Putamen (tissue), 1 donor: Measurements from ENCODE around the gene MRC2.
A peak's percentile ranks its signal among the peaks of the same experiment; 100 is the strongest.

Experiments used
- DNase-seq: peaks from one replicate; pipeline ENCODE4 v3.0.0-alpha.2; 2016; ENCODE audit warnings: low spot score

Gene MRC2

DNA sequence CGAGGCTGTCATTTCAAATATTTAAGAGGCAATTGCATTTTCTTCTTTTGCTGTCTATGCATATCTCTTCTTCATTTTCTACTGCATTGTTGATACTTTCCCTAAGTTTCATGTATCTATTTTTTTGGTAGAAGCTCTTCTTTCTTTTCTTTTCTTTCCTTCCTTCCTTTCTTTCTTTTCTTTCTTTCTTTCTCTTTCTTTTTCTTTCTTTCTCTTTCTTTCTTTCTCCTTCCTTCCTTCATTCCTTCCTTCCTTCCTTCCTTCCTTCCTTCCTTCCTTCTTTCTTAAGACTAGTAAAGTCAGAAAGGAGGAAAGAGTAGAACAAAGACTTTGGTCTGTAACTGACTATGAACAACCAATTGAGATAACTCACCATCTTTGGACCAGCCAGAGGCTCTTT is 33.9 kb downstream of the MRC2 start:
- no peak for DNase-seq

DNA sequence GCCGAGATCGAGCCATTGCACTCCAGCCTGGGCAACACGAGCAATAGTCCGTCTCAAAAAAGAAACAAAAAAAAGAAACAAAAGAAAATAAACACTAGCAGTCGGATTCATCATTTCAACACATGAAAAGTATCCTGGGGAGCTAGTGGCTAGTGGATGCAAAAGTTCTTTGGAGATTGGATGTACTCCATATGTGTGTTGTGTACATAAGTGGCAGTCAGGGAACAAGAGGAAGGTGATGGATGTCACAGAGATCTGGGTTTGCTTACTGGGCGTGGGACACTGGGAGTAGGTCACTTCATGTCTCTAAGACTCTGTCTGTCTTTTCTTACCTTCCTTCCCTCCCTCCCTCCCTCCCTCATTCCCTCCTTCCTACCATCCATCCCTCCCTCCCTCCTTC is 35.4 kb downstream of the MRC2 start:
- no peak for DNase-seq

DNA sequence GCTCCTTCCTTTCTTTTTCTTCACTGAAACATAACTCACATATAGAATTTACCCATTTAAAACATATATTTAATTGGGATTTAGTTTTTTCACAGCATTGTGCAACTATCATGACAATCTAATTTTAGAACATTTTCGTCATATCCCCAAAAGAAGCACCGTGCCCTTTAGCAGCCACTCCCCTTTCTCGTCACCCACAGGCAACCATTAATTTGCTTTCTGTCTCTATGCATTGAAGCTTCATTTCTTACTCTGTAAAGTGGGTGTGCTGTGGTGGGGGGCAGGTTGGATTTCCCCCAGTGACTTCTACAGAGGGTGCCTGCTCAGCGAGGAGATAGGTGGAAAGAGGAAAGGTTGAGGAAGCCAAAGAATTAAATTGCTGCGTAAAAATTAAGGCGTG is 35.8 kb downstream of the MRC2 start:
- DNase-seq: no peak

DNA sequence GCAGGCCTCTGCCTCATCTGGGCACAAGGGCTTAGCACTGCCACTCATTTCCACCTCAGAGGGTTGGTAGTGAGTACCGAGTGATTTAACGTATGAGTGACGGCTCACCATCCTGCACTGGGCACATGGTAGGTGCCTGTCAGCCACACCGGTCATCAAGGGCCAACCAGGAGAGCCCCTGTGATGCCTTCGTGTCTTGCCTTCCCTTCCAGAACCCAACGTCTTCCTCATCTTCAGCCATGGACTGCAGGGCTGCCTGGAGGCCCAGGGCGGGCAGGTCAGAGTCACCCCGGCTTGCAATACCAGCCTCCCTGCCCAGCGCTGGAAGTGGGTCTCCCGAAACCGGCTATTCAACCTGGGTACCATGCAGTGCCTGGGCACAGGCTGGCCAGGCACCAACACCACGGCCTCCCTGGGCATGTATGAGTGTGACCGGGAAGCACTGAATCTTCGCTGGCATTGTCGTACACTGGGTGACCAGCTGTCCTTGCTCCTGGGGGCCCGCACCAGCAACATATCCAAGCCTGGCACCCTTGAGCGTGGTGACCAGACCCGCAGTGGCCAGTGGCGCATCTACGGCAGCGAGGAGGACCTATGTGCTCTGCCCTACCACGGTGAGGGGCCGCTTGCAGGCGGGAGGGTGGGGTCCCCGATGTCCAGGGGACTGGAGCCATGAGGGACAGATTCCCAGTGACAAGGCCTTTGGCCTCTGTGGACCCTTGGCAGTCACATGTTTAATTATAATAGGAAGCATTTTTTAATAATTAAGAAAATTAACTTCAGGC is 37.1 kb downstream of the MRC2 start:
- DNase-seq: no peak

DNA sequence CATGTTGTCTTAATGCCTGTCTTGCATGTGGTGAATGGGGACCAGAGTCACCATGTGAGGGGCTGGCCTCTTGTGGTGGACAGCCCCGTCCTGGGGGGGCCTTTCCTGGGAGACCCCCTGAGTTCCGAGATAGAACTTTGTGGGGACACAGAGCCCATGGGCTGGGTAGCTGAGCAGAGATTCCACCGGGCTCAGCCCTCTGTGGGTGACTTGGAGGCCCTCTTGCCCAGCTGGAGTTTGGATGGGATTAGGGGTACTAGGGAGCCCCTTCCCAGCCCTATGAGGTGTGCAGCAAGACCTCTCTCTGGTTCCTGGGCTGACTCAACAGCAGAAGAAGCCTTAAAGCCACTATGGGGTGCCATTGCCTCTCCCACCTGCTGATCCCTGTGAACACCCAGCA is 38.1 kb downstream of the MRC2 start:
- DNase-seq: no peak

DNA sequence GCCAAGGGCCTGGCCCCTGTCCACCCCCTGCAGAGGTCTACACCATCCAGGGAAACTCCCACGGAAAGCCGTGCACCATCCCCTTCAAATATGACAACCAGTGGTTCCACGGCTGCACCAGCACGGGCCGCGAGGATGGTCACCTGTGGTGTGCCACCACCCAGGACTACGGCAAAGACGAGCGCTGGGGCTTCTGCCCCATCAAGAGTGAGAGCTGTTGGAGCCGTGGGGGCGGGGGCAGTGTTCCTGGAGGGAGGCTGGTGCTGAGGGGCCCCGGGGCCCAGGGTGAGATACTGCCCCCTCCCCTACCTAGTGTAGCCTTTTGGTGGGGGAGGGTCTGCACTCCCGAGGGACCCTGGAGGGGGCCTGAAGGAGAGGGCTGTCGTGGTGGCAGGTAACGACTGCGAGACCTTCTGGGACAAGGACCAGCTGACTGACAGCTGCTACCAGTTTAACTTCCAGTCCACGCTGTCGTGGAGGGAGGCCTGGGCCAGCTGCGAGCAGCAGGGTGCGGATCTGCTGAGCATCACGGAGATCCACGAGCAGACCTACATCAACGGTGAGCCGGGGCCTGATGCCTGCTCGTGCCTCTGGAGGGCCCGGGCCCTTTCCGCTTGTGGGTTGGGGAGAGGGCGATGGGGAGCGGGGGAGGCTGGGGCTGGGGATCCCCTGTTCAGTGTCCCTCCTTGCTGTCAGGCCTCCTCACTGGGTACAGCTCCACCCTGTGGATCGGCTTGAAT is 38.8 kb downstream of the MRC2 start:
- no peak for DNase-seq

DNA sequence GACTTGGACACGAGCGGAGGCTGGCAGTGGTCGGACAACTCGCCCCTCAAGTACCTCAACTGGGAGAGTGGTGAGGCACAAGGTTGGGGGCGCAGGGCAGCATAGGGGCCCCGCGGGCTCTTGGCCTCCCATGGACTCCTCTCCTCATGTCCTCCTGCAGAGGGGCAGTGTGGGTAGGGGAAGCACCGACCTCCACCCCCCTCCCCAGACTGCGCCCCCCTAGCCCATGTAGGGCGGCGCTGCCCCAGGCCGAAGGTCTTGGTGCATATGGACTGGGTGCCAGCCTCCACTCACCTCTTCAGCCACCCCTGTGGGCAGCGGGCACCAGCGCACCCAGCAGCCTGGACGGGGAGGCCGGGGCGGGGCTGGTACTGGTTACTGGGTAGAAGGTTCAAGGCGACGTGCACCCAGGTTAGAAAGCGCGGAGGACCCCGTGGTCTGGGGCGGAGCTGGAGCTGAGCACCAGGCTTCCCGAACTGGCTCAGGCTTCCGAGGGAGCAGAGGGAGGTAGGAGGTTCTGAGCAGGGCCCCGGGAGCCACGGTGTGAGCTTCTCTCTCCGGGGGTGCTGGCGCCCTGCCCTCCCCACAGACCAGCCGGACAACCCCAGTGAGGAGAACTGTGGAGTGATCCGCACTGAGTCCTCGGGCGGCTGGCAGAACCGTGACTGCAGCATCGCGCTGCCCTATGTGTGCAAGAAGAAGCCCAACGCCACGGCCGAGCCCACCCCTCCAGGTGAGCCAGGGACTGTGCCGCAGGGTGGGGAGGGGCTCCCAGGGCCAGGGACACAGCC is 39.5 kb downstream of the MRC2 start:
- DNase-seq: no peak

DNA sequence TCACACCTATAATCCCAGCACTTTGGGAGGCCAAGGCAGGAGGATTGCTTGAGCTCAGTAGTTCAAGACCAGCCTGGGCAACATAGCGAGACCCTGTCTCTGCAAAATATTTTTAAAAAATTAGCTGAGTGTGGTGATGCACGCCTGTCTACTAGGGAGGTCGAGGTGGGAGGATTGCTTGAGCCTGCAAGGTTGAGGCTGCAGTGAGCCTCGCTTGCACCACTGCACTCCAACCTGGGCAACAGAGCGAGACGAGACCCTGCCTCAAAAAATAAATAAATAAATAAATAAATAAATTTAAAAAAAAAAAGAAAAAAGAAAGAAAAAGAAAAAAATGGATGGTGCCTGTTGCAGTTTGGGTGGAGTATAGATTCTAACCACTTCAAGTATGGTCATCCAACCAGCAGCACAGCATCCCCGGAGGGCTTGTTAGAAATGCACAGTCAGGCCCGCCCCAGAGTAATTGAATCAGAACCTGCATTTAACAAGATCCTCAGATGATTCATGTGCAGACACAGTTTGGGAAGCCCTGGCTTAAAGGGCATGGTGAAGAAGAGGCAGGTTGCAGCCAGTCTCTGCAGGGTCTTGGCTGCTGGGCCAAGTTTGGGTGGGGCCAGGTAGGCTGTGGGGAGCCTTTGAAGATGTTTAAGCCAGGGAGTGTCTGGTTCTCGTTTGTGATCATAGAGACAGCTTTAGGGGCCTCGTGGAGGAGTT is 40.8 kb downstream of the MRC2 start:
- no peak for DNase-seq

DNA sequence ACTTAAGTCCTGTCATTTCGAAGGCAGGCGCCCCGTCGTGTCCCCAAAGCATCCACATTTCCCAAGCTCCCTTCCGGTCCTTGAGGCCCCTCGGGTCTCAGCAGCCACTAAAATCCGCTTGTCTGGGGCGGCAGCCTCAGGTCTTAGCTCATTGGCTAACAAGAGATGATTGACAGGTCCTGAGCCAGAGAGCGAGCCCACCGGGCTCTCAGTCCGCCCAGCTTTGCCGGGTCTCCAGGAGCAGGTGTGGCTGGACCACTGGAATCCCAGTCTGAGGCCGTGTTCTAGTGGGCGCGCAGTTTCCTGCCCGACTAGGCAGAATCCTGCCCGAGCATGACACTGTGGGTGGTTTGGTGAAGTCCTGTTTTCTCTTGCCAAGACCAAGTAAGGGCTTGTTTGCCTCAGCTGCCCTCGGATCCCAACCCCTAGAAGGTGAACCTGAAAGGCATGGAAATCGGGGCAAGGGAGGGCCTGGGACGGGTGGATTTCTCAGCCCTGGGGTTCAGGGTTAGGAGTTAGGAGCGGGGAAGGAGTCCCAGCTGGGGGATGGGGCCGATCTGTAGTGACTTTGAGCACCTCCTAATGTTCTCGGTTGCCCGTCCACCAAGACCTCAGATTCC is 42.8 kb downstream of the MRC2 start:
- no peak for DNase-seq

DNA sequence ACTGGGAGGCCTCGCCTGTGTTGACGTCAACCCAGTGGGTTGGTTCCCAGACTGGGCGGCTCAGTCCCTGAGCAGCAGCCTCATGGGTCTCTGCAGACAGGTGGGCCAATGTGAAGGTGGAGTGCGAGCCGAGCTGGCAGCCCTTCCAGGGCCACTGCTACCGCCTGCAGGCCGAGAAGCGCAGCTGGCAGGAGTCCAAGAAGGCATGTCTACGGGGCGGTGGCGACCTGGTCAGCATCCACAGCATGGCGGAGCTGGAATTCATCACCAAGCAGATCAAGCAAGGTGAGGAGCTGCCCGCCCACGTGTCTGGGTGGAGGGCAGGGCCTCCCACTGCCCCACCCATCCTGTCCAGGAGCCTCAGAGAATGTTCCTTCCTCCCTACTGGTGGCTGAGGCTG is 44.1 kb downstream of the MRC2 start:
- DNase-seq: no peak

DNA sequence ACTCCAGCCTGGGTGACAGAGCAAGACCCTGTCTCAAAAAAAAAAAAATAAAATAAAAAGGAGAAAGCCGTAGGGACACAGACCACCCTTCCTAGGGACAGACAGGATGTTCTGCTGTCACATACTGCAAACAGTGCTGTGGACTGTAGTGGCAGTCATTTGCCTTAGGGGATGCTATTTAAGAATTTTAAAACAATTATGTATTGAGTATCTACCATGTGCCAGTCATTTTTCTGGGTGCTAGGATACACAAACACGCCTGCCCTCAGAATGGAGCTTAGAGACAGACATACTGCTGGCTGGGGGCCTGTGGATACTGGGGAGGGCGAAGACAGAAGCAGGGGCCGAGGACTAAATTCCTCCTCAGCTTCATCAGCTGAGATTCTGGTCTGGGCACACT is 45.5 kb downstream of the MRC2 start:
- DNase-seq: no peak

DNA sequence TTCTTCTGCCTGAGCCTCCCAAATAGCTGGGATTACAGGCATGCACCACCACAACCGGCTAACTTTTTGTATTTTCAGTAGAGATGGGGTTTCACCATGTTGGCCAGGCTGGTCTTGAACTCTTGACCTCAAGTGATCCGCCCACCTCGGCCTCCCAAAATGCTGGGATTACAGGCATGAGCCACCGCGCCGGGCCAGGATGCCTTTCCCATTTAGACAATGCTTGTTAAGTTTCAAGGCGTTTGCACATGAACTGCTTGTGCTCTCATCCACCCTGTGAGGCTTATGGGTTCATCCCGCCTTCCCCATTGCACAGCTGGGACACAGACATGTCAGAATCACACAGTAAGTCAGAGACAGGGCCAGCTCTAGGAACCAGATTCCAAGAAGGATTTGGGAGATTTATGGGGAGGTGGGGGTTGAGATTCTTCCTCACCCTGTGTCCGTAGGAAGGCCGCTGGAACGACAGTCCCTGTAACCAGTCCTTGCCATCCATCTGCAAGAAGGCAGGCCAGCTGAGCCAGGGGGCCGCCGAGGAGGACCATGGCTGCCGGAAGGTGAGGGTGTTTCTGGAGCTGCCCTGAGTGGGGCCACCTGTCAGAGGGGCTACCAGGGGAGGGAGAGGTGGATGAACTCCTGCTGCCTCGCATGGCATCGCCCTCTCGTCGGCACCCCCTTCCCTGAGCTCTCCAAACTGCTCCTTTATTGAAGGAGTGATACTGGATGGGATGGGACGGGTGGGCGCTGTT is 46.3 kb downstream of the MRC2 start:
- DNase-seq: no peak

DNA sequence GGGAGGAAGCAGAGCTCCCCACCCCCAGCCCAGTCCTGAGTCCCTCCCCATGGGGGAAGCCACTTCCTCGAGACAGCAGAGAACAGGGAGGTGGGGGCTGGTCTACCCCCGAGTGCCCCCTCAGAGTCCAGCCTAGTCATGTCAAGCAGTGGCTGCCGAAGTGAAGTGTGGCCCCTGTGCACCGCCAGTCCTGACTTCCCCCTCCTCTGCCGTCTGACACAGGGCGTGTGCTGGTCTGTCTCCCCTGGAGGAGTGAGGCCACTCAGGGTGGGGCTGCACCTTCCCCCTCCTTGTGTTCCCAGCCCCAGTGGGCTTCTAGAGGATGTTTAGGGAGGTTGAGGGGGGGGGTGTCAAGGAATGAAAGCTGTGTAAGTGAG is 46.9 kb downstream of the MRC2 start:
- no peak for DNase-seq

DNA sequence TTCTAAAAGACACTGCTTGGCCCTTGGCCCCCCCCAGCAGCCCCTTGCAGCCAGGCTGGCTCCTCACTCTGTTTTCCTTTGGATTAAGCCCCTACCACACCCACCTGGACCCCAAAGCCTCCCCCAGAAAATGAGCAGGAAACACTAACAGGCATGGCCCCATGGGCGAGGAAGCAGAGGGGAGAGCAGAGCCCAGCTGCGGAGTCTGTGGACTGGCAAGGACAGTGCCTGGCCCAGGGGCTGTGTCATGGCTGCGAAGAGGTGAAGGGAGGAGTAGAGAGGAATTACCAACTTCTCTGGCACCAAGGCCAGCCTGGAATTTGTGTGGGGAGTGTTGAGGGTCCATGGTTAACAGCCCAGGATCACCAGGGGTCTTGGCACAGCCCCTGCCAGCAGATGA is 47.4 kb downstream of the MRC2 start:
- DNase-seq: no peak

DNA sequence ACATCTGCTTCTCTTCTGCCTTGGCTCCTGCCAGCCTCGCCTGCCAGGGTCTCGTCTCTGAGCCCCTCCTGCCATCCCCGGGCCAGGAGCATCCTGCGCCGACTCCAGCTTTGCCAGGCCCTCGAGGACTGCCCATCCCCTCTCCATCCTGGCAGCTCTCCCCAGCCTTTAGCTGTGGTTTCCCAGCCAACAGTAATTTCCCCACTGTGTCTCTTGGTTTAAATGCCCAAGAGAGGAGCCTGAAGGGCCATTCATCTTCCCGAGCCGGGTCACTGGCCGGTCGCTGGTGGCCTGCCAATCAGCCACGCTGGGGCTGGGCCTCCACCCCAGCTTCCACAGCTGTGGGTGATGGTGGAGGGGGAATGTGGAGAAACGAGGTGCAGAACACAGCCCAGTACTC is 47.8 kb downstream of the MRC2 start:
- peak; percentile 67 for DNase-seq

DNA sequence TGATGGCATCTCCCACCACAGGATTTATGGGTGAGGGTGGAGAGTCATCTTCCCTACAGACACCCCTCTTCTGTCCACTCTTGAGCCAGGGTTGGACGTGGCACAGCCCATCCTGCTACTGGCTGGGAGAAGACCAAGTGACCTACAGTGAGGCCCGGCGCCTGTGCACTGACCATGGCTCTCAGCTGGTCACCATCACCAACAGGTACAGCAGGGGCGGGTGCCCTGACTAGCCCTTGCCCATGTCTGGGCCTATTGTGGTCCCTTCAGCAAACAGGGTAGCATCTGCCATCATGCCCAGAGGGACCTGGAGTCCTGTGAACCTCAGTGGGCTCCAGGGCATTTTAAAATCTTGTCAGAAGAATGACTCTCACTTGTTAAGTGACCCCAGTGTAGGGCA is 48.2 kb downstream of the MRC2 start:
- DNase-seq: no peak

DNA sequence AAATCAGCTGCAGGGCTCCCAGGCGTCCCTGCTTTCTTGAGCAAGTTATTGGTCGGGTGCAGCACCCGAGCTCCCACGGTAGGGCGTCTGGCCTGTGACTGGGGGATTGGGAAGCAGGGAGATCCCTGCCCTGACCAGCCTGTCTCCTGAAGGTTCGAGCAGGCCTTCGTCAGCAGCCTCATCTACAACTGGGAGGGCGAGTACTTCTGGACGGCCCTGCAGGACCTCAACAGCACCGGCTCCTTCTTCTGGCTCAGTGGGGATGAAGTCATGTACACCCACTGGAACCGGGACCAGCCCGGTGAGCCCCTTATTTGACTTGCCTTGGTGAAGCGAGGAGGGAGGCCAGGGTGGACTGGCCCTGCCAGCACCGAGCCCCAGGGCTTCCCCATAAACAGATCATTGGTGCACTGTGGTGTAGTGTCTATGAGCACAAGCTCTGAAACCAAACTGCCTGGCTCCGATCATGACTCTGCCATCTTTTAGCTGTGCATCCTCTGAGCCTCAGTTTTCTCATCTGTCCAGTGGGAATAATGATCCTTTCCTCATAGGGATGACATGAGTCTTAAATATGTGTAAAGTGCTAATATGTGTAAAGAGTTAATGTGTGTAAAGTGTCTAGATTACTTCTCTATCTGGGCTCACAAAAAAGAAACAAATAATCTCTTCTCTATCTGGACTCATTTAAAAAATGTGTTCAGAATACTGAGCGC is 48.9 kb downstream of the MRC2 start:
- DNase-seq: no peak

DNA sequence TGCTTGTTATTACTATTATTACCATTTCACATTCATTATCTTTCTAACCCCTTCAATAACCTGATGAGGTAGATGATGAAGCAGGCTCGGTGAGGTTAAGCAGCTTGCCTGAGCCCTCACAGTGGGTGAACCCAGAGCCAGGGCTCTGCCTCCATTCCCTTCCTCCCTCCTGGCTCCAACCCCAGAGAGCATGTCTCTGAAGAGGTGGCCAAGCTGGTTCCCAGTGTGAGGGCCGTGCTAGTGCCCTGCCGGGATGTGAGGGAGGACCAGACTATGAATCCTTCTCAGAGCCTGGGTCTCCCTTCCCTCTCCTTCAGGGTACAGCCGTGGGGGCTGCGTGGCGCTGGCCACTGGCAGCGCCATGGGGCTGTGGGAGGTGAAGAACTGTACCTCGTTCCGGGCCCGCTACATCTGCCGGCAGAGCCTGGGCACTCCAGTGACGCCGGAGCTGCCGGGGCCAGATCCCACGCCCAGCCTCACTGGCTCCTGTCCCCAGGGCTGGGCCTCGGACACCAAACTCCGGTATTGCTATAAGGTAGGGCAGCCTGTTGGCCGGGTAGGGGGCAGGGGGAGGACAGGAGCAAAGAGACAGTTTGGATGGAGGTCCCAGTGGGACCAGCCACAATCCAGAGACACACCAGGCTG is 49.6 kb downstream of the MRC2 start:
- DNase-seq: no peak

DNA sequence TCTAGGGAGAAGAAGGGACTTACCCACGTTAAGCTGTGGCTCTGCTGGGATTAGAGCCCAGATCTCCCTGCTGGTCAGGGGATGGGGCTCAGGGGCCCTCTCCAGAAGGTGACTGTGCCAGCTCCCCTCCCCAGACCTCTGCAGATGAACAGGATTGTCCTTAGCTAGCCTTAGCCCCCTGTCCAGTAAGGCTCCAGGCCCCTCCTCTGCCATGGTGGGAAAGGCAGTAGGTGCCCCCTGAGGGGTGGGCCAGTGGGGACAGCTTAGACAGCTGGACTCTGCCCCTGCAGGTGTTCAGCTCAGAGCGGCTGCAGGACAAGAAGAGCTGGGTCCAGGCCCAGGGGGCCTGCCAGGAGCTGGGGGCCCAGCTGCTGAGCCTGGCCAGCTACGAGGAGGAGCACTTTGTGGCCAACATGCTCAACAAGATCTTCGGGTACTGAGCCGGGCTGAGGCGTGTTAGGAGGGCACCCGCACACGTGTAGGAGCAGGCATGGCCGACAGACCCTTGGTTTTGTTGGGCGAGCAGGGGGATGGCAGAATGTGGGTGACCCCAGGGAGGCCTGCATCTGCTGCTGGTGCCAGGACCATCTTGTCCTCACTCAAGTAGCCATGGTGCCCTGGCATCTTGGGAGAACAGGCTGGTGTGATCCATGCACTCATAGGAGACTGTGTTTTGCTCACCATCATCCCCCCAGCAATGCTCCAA is 50.9 kb downstream of the MRC2 start:
- DNase-seq: no peak
